HepG2 (cell line): ENCODE results near the gene CFAP300. TPM values are rescaled to one million over a fixed set of nuclear protein-coding genes. Genes with fewer than 3 reads are reported as not detected.

ENCODE experiments used
- ARID4A ChIP-seq: sonication (generic); formaldehyde crosslinking; IDR thresholded peaks from 2 replicates; pipeline ENCODE4 v1.5.0; 2020; ENCODE audit warnings: mild to moderate bottlenecking, missing genetic modification reagents, borderline replicate concordance
- GATA4 ChIP-seq: sonication (generic); IDR thresholded peaks from 2 replicates; pipeline ENCODE4 v1.6.1; 2016; ENCODE audit warnings: antibody characterized with exemption, low read depth, borderline replicate concordance
- GMEB1 ChIP-seq: sonication (generic); formaldehyde crosslinking; IDR thresholded peaks from 2 replicates; pipeline ENCODE4 v1.5.1; 2020; ENCODE audit warnings: missing genetic modification reagents, mild to moderate bottlenecking, borderline replicate concordance
- NFE2L1 ChIP-seq: sonication (generic); formaldehyde crosslinking; IDR thresholded peaks from 2 replicates; pipeline ENCODE4 v1.4.0; 2020; ENCODE audit warnings: missing genetic modification reagents, mild to moderate bottlenecking, borderline replicate concordance
- PITX1 ChIP-seq: sonication (generic); formaldehyde crosslinking; IDR thresholded peaks from 2 replicates; pipeline ENCODE4 v1.5.1; 2020; ENCODE audit warnings: mild to moderate bottlenecking, missing genetic modification reagents
- PRDM10 ChIP-seq: sonication (generic); formaldehyde crosslinking; IDR thresholded peaks from 2 replicates; pipeline ENCODE4 v1.4.0; 2020; ENCODE audit warnings: low read depth, missing genetic modification reagents
- SOX5 ChIP-seq: IDR thresholded peaks from 2 replicates; pipeline ENCODE4 v1.6.1; 2016; ENCODE audit warnings: borderline replicate concordance
- TFAP4 ChIP-seq: sonication (generic); IDR thresholded peaks from 2 replicates; pipeline ENCODE4 v1.6.1; 2016; ENCODE audit warnings: low read depth, borderline replicate concordance
- TIGD3 ChIP-seq: sonication (generic); formaldehyde crosslinking; IDR thresholded peaks from 2 replicates; pipeline ENCODE4 v1.5.1; 2020; ENCODE audit warnings: mild to moderate bottlenecking, missing genetic modification reagents, borderline replicate concordance
- ZFP36 ChIP-seq: fragments of 150-350 bp; IDR thresholded peaks from 2 replicates; pipeline ENCODE4 v1.6.1; 2018; ENCODE audit warnings: borderline replicate concordance, low read length, low read depth; ENCODE audit not compliant: partially characterized antibody
- ZNF441 ChIP-seq: sonication (generic); formaldehyde crosslinking; IDR thresholded peaks from 2 replicates; pipeline ENCODE4 v1.7.0; 2021; ENCODE audit warnings: missing genetic modification reagents, borderline replicate concordance
- ZNF530 ChIP-seq: sonication (generic); formaldehyde crosslinking; IDR thresholded peaks from 2 replicates; pipeline ENCODE4 v1.5.0; 2020; ENCODE audit warnings: low read depth, mild to moderate bottlenecking, missing genetic modification reagents
- ZSCAN21 ChIP-seq: sonication (generic); formaldehyde crosslinking; IDR thresholded peaks from 2 replicates; pipeline ENCODE4 v1.8.0; 2022; ENCODE audit warnings: mild to moderate bottlenecking, missing genetic modification reagents, moderate library complexity, borderline replicate concordance
- polyA plus RNA-seq, 8 experiments: library from polyadenylated mRNA; depleted of rRNA in 3 of 8; stranded (reverse) in 7 of 8; unstranded in 1 of 8; fragments of >200 nt; fragmentation: Illumina TruSeq in 4 of 8; extraction: Trizol in 4 of 8; gene quantifications; 2 replicates each; pipeline versions ENCODE4 v1.2.1 to v1.2.3, GENCODE V29; 2011 to 2016; ENCODE audit warnings: low read depth in 4 of 8, missing spikeins in 1 of 8, mixed read lengths in 1 of 8; ENCODE audit not compliant: insufficient read depth in 1 of 8
- total RNA-seq, 5 experiments: library from RNA; depleted of rRNA; stranded (reverse); fragments of >200 nt; fragmentation: Illumina TruSeq; extraction: Trizol; gene quantifications; 2 replicates each; pipeline ENCODE4 v1.2.3, GENCODE V29; 2016; ENCODE audit warnings: low read depth in 1 of 5

The CFAP300 gene
- total and polyA plus RNA-seq, 2 of the 13 experiments (the other 11 are each of a cell fraction or from before 2014, with no cell fraction given), result not detected

GRCh38 chr11:102006835-102007566 lies 40.2 kb upstream of the CFAP300 start (continued):
- TF ChIP-seq ZNF441, result no peak
- TF ChIP-seq TFAP4, result no peak
- TF ChIP-seq PRDM10 (CRISPR knock-in tag), result no peak
- TF ChIP-seq PITX1, result peak; percentile 75; the same call in 1 of the 2 replicates
- TF ChIP-seq GATA4, result no peak
- no peak for TF ChIP-seq TIGD3 (CRISPR knock-in tag)
- peak; percentile 96 for TF ChIP-seq SOX5 (CRISPR knock-in tag)
- TF ChIP-seq ZSCAN21 (CRISPR knock-in tag), result no peak
- TF ChIP-seq ARID4A (CRISPR knock-in tag), result no peak
- TF ChIP-seq ZFP36, result no peak
- TF ChIP-seq GMEB1, result no peak
- TF ChIP-seq ZNF530 (CRISPR knock-in tag), result no peak
- no peak for TF ChIP-seq NFE2L1 (CRISPR knock-in tag)
